CD4-positive, alpha-beta T cell treated with Interleukin-15 for 1 hour (primary cell): ENCODE data around the gene MAP7.
A peak's percentile ranks its signal among the peaks of the same experiment; 100 is the strongest.

Experiments
- DNase-seq: peaks from one replicate; pipeline ENCODE4 v3.0.0-alpha.2; 2020

MAP7 gene

GRCh38 chr6:136528477-136528876 lies 21.7 kb downstream of the MAP7 start:
- no peak for DNase-seq

GRCh38 chr6:136527831-136528230 lies 22.4 kb downstream of the MAP7 start:
- no peak for DNase-seq

GRCh38 chr6:136526937-136527336 lies 23.3 kb downstream of the MAP7 start:
- no peak for DNase-seq

- DNase-seq = peak; percentile 33
Observed at GRCh38 chr6:136526196-136526930, 23.9 kb downstream of the MAP7 start.

- DNase-seq = no peak
Observed at GRCh38 chr6:136525586-136526195, 24.5 kb downstream of the MAP7 start.

- DNase-seq = no peak
Observed at GRCh38 chr6:136524936-136525413, 25.2 kb downstream of the MAP7 start.

GRCh38 chr6:136524339-136524935 lies 25.8 kb downstream of the MAP7 start:
- no peak for DNase-seq

GRCh38 chr6:136523196-136523595 lies 27.0 kb downstream of the MAP7 start:
- DNase-seq = no peak

- no peak for DNase-seq
Observed at GRCh38 chr6:136522636-136523035, 27.6 kb downstream of the MAP7 start.

- DNase-seq = no peak
Observed at GRCh38 chr6:136521911-136522310, 28.3 kb downstream of the MAP7 start.

GRCh38 chr6:136521427-136521826 lies 28.8 kb downstream of the MAP7 start:
- DNase-seq = no peak

- DNase-seq = no peak
Observed at GRCh38 chr6:136520517-136520916, 29.7 kb downstream of the MAP7 start.

- DNase-seq = no peak
Observed at GRCh38 chr6:136517582-136517981, 32.6 kb downstream of the MAP7 start.

GRCh38 chr6:136517002-136517401 lies 33.2 kb downstream of the MAP7 start:
- DNase-seq = no peak

- DNase-seq = no peak
Observed at GRCh38 chr6:136514591-136514990, 35.6 kb downstream of the MAP7 start.

- DNase-seq = no peak
Observed at GRCh38 chr6:136511926-136512325, 38.3 kb downstream of the MAP7 start.

- DNase-seq = no peak
Observed at GRCh38 chr6:136511397-136511796, 38.8 kb downstream of the MAP7 start.

- no peak for DNase-seq
Observed at GRCh38 chr6:136510782-136511181, 39.4 kb downstream of the MAP7 start.

GRCh38 chr6:136510299-136510698 lies 39.9 kb downstream of the MAP7 start:
- DNase-seq = no peak

- DNase-seq = no peak
Observed at GRCh38 chr6:136508725-136509392, 41.4 kb downstream of the MAP7 start.

- DNase-seq = no peak
Observed at GRCh38 chr6:136506124-136506799, 44.0 kb downstream of the MAP7 start.

- no peak for DNase-seq
Observed at GRCh38 chr6:136503303-136504029, 46.8 kb downstream of the MAP7 start.
